ENCODE measurements around the gene SORCS2. TPM values are rescaled to one million over a fixed set of nuclear protein-coding genes. Genes with fewer than 3 reads are reported as not detected.
A peak's percentile ranks its signal among the peaks of the same experiment; 100 is the strongest.

The SORCS2 gene
- total RNA-seq, 6 donors from 2014 or later, result 2.2 to 28.3 (median 7.2) TPM

DNA sequence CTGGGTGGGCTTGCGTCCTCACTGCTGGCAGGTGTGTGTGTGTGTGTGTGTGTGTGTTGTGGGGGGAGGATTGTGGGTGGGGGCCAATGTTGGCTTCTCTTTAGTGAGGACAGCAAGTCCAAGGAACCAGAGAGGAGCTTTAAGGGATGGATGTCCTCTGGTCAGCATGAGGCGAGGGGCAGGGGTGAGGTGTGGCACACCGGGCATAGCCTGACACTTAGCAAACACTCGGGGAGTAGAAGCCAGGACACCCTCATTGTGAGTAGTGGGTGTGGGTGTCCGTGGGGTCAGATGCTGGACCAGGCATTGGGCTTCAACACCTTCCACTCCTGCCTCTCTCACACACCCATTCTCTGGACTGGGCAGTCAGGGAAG, 2.8 kb downstream of the SORCS2 start:
- Histone ChIP-seq H3K9me3 (no peaks in the 10 kb centered on the region), H3K36me3 (no peaks in the 10 kb centered on the region), H3K4me3 (no peak overlapping the region), H3K4me1 (peaks cover 9 to 41% (median 25%) of the 10 kb centered on the region in 4 donors), H3K27me3 (peaks cover 0 to 24% (median 4%) of the 10 kb centered on the region in 4 donors), H3K27ac (no peak overlapping the region)
- WGBS, 2 donors, result 69 to 79% methylated on average over 3 to 5 of the region's 5 CpGs
- TF ChIP-seq POLR2AphosphoS5 (IDR thresholded peaks at IDR 0.05) (no peak), POLR2A (IDR thresholded peaks at IDR 0.05) (no peak), EP300 (IDR thresholded peaks at IDR 0.05) (no peak)
- TF ChIP-seq, protein P1, sequence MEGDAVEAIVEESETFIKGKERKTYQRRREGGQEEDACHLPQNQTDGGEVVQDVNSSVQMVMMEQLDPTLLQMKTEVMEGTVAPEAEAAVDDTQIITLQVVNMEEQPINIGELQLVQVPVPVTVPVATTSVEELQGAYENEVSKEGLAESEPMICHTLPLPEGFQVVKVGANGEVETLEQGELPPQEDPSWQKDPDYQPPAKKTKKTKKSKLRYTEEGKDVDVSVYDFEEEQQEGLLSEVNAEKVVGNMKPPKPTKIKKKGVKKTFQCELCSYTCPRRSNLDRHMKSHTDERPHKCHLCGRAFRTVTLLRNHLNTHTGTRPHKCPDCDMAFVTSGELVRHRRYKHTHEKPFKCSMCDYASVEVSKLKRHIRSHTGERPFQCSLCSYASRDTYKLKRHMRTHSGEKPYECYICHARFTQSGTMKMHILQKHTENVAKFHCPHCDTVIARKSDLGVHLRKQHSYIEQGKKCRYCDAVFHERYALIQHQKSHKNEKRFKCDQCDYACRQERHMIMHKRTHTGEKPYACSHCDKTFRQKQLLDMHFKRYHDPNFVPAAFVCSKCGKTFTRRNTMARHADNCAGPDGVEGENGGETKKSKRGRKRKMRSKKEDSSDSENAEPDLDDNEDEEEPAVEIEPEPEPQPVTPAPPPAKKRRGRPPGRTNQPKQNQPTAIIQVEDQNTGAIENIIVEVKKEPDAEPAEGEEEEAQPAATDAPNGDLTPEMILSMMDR (IDR thresholded peaks at IDR 0.05), result no peak
- ATAC-seq (ENCODE audit: low FRiP score in 2 of 2) (no peak), DNase-seq (no peak)

DNA sequence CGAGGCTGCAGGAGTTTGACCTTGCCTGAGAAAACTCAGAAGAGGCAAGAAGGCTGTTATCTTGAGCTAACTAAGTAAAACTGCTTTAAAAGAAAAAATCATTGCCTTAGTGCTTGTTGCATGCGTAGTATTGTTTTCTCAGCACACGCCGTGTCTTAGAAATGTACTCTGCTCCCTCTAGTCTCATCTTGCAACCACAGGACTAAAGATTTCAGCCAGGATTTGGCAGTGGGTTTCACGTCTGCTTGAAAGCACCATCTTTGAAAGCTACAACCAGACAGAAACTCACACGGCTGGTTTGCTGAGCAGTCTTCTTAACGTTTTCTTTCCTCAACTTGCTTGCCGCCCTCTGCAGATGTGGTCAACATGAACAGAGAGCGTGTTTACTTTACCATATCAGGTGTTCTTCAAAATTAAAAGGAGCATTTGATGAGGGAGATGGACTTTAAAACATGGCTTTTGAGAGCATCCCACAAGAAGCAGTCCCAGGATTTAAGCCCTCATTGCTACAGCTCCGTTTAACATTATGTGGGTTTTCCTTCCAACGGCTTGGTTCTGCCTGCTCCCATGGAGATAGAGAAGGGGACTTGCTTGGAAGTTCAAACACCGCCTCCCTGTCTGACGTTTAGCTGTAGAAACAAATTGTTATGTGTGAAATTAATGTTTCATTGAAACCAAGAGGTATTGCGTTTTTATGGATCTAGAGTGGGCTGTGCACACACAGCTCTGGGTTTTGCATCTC, 3.4 kb downstream of the SORCS2 start:
- Histone ChIP-seq H3K9me3 (no peaks in the 10 kb centered on the region), H3K27me3 (peaks cover 0 to 24% (median 4%) of the 10 kb centered on the region in 4 donors), H3K4me3 (no peak overlapping the region), H3K36me3 (no peaks in the 10 kb centered on the region), H3K4me1 (peaks cover 9 to 41% (median 25%) of the 10 kb centered on the region in 4 donors), H3K27ac (no peak overlapping the region)
- no peak for DNase-seq
- no peak for ATAC-seq (ENCODE audit: low FRiP score in 2 of 2)
- WGBS, 2 donors, result 54 to 56% methylated on average over 14 of the region's 14 CpGs
- TF ChIP-seq, protein P1 (IDR thresholded peaks at IDR 0.05), result no peak
- TF ChIP-seq EP300 (IDR thresholded peaks at IDR 0.05) (no peak), POLR2A (IDR thresholded peaks at IDR 0.05) (no peak), POLR2AphosphoS5 (IDR thresholded peaks at IDR 0.05) (no peak)

DNA sequence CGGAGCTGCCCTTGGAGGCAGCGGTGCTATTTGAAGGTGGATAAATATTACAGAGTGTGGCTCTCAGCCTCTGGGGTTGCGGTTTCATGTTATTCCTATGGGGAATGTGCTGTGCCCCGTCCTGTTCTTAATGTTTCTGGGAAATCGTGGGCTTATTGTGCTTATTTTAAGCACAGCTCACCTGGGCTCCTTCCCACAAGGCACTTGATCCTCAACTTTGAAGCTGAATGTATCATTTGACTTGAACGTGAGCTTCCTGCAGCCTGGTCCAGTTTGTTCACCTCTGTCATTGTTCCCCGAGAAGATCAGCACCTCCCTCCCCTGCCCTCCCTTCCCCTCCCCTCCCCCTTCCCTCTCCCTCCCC, 3.9 kb downstream of the SORCS2 start:
- peaks cover 0 to 24% (median 4%) of the 10 kb centered on the region in 4 donors for H3K27me3 ChIP-seq
- ATAC-seq (ENCODE audit: low FRiP score in 2 of 2), result no peak
- no peaks in the 10 kb centered on the region for H3K36me3 ChIP-seq
- H3K4me1 ChIP-seq, result peaks cover 9 to 41% (median 25%) of the 10 kb centered on the region in 4 donors
- no peak for DNase-seq
- no peak for TF ChIP-seq EP300 (IDR thresholded peaks at IDR 0.05)
- TF ChIP-seq, protein P1 (IDR thresholded peaks at IDR 0.05), result no peak
- no peak for TF ChIP-seq POLR2AphosphoS5 (IDR thresholded peaks at IDR 0.05)
- TF ChIP-seq POLR2A (IDR thresholded peaks at IDR 0.05), result no peak
- 24 to 49% methylated on average over 7 of the region's 7 CpGs for WGBS, 2 donors
- H3K9me3 ChIP-seq, result no peaks in the 10 kb centered on the region
- no peak overlapping the region for H3K27ac ChIP-seq
- no peak overlapping the region for H3K4me3 ChIP-seq

DNA sequence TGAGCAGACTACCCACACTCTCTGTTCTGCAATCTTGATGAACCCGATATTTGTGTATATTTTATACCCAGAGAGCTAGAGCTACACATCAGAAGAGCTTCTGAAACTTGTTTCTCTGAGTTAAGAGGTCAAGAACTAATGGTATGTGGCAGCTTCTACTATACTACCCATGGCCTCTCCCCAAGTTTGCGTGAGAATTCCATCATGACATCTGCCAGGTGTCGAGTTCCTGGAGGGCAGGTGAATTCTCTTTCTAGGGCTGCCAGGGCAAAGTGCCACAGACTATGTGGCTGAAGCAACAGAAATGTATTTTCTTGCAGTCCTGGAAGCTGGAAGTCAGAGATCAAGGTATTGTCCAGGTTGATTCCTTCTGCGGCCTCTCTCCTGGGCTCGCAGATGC, 4.4 kb downstream of the SORCS2 start:
- H3K27ac ChIP-seq, result no peak overlapping the region
- DNase-seq (no peak), ATAC-seq (ENCODE audit: low FRiP score in 2 of 2) (no peak)
- no peaks in the 10 kb centered on the region for H3K36me3 ChIP-seq
- H3K27me3 ChIP-seq, result peaks cover 0 to 23% (median 4%) of the 10 kb centered on the region in 4 donors
- H3K9me3 ChIP-seq, result no peaks in the 10 kb centered on the region
- TF ChIP-seq, protein P1 (IDR thresholded peaks at IDR 0.05), result no peak
- TF ChIP-seq POLR2AphosphoS5 (IDR thresholded peaks at IDR 0.05), result no peak
- no peak for TF ChIP-seq EP300 (IDR thresholded peaks at IDR 0.05)
- TF ChIP-seq POLR2A (IDR thresholded peaks at IDR 0.05), result no peak
- WGBS, 2 donors, result 62 to 71% methylated on average over 5 of the region's 5 CpGs
- peaks cover 9 to 41% (median 25%) of the 10 kb centered on the region in 4 donors for H3K4me1 ChIP-seq
- no peak overlapping the region for H3K4me3 ChIP-seq

DNA sequence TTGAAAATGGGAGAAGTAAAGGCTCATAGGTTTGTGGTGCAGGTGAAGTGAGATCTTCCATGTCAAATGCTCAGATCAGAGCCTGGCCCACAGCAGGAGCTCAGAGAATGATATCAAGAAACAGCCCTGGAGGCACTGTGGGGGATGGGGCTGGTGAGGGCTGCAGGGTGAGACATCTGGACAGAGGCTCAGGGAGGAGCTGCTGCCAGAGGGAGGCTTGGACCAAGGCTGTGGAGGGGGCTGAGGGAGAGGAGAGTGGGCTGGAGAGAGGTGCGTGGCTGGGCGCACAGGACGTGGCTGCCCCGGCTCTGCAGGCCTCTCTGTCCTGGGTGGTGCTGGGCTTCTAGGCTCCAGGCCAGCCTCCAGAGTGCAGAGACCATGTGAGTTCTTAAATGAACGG, 5.6 kb downstream of the SORCS2 start:
- no peaks in the 10 kb centered on the region for H3K36me3 ChIP-seq
- H3K4me3 ChIP-seq, result no peak overlapping the region
- ATAC-seq (ENCODE audit: low FRiP score in 2 of 2) (no peak), DNase-seq (peak in 1 of 2 donors; percentile 41)
- 58 to 82% methylated on average over 4 to 5 of the region's 5 CpGs for WGBS, 2 donors
- TF ChIP-seq EP300 (IDR thresholded peaks at IDR 0.05), result no peak
- no peak overlapping the region for H3K27ac ChIP-seq
- peaks cover 6 to 41% (median 20%) of the 10 kb centered on the region in 4 donors for H3K4me1 ChIP-seq
- peaks cover 0 to 15% (median 3%) of the 10 kb centered on the region in 4 donors for H3K27me3 ChIP-seq
- H3K9me3 ChIP-seq, result no peaks in the 10 kb centered on the region
